WERI-Rb-1 (cell line): ENCODE results near the gene CRIP1.

ENCODE experiments used
- DNase-seq: peaks from one replicate; pipeline ENCODE4 v3.0.0-alpha.2; 2020
- H3K27ac ChIP-seq: fragments of 250-450 bp; sonication (Bioruptor Pico); 2 replicates; pipeline ENCODE4 v1.5.1; 2020; ENCODE audit warnings: mild to moderate bottlenecking, moderate library complexity
- H3K27me3 ChIP-seq: fragments of 250-450 bp; sonication (Bioruptor Pico); 2 replicates; pipeline ENCODE4 v1.5.1; 2021; ENCODE audit warnings: mild to moderate bottlenecking, low read depth, moderate library complexity; ENCODE audit not compliant: insufficient read depth, severe bottlenecking
- H3K36me3 ChIP-seq: fragments of 250-450 bp; sonication (Bioruptor Pico); 2 replicates; pipeline ENCODE4 v1.5.1; 2020; ENCODE audit warnings: mild to moderate bottlenecking, moderate library complexity
- H3K4me3 ChIP-seq: 2 replicates; pipeline ENCODE4 v1.5.1; 2011; ENCODE audit warnings: low read depth, mild to moderate bottlenecking, control low read depth, low read length
- H3K9me3 ChIP-seq: fragments of 250-450 bp; sonication (Bioruptor Pico); 2 replicates; pipeline ENCODE4 v1.5.1; 2021; ENCODE audit warnings: mild to moderate bottlenecking, moderate library complexity; ENCODE audit not compliant: severe bottlenecking
- TF ChIP-seq, protein P1 (sequence below): IDR thresholded peaks from 2 replicates; pipeline ENCODE4 v1.5.1; 2011; ENCODE audit warnings: low read depth, mild to moderate bottlenecking, control low read depth, inconsistent platforms, low read length

The CRIP1 gene

DNA sequence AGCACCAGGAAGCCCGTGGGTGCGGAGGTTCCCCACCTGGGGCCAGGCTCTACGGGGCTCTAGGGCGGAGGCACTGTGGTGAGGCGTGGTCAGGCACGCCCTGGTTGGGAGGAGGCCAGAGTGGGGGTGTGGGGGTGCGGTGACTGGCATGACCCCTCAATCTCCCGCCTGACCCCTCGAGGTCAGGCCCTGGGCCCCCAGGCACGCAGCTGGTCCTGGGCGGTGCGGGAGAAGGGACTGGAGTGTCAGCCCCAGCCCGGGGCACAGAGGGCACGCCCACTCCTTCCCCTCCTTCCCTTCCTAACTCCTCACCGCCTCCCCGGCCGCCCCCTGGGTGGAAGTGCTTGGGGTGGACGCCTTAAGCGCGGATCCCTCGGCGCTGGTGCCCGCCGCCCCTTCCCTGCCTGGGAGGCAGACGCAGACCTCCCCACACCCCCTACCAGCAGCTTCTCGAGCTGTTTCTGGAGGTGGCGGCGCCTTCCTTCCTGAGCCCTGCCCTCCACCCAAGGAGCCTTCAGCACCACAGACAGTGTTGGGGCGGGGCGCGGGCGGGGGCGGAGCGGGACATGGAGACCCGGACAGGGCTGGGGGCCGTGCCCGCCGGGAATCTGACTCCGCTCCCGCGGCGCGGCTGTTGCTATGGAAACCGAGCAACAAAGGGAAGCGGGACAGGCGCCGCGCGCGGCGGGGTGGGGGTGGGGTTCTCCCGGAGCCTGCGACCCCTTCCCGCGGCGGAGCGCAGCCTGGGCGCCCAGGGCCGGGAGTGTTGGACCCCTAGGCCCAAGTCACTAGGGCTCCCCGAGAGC is 12.8 kb upstream of the CRIP1 start:
- peaks cover 6% of the 10 kb centered on the region for H3K36me3 ChIP-seq
- H3K27ac ChIP-seq = peak overlapping the region; percentile 93

DNA sequence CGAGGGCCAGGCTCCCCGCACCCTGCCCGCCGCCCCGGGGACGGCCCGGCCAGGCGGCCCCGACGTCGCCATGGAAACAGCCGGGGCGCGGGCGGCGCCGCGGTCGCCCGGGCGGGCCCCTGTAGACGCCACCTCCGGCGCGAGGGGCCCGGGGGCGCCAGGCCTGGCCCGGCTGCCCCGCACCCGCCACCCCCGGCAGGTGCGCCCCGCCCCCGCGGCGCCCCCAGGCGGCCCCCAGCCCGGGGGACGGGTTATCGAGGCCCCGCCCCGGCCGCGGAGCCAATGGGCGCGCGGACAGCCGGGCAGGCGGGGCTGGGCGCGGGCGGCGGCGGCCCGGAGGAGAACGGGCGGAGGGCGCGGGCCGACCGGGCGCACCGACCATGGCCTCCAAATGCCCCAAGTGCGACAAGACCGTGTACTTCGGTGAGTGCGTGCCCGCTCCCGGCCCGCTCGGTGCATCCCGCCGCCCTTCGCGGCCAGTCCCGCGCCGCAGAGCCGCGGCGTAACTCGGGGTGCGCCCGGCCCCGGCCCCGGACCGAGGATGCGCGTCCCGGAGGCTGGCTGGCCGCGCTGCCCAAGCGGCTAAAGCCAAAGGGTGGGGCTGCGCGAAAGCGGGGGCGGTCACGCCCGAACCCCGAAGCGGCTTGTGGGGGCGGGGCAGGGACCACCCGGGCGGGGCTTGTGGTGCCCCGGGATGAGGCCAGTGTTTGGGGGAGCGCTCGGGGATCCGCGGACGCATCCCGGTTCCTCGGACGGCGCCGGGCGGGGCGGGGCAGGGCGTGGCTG is 12.0 kb upstream of the CRIP1 start, which contains the start of gene CRIP2:
Gene CRIP2, plus strand, starts transcription at position 339 of the 786 bp plus-strand sequence. Its CDS starts 42 bp downstream, at position 381.
- Histone ChIP-seq H3K36me3 (no peaks in the 10 kb centered on the region; the same call in none of the 2 replicates), H3K27me3 (no peaks in the 10 kb centered on the region), H3K9me3 (no peaks in the 10 kb centered on the region), H3K4me3 (peak within 1 kb of the TSS; percentile 61), H3K27ac (peak within 1 kb of the TSS; percentile 93)
- TF ChIP-seq, protein P1, sequence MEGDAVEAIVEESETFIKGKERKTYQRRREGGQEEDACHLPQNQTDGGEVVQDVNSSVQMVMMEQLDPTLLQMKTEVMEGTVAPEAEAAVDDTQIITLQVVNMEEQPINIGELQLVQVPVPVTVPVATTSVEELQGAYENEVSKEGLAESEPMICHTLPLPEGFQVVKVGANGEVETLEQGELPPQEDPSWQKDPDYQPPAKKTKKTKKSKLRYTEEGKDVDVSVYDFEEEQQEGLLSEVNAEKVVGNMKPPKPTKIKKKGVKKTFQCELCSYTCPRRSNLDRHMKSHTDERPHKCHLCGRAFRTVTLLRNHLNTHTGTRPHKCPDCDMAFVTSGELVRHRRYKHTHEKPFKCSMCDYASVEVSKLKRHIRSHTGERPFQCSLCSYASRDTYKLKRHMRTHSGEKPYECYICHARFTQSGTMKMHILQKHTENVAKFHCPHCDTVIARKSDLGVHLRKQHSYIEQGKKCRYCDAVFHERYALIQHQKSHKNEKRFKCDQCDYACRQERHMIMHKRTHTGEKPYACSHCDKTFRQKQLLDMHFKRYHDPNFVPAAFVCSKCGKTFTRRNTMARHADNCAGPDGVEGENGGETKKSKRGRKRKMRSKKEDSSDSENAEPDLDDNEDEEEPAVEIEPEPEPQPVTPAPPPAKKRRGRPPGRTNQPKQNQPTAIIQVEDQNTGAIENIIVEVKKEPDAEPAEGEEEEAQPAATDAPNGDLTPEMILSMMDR = no peak
- peak; percentile 50 for DNase-seq

More for the DNA sequence above, 12.8 kb upstream of the CRIP1 start:
- TF ChIP-seq, protein P1 = no peak
- peak; percentile 97 for DNase-seq
- Histone ChIP-seq H3K27me3 (no peaks in the 10 kb centered on the region), H3K4me3 (peak overlapping the region; percentile 61), H3K9me3 (no peaks in the 10 kb centered on the region)

DNA sequence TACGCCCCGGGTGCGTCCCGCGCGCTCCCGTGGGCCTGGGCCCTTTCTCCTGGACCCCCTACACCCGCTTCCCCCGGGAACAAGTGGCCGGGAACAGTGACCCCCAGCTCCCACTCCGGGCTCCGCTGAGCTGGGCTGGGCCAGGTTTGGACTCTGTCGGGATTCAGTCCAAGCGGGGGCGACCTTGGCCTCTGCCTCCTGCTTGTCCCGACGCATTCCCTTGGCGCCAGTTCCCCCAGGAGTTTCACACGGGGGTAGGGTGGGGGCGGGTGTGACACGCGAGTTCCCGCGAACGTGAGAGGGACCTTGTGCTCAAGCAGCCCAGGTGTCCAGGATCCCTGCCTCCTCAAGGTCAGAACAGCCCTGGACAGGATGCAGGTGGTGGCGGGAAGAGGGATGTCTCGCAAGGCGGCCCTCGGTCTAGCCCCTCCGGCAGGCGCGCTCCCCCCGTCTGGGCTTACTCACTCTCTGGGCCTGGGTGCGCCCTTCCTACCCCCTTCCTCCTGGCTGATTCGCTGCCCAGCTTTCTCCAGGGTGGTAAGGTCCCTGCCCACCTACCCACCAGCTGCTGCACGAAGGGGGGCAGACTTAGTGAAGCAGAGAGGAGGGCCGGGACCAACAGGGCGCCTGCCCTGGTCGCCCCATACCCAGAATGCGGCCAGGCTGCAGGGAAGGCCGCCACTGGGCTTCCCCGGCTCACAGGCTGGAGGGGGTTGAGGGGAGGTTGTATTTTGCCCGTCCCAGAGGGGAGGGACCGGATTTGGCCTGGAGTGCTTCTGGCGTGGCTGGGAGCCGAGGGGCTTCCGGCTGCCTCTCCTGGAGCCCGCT is 11.2 kb upstream of the CRIP1 start:
- Histone ChIP-seq H3K9me3 (no peaks in the 10 kb centered on the region), H3K27me3 (no peaks in the 10 kb centered on the region)
- DNase-seq = no peak

DNA sequence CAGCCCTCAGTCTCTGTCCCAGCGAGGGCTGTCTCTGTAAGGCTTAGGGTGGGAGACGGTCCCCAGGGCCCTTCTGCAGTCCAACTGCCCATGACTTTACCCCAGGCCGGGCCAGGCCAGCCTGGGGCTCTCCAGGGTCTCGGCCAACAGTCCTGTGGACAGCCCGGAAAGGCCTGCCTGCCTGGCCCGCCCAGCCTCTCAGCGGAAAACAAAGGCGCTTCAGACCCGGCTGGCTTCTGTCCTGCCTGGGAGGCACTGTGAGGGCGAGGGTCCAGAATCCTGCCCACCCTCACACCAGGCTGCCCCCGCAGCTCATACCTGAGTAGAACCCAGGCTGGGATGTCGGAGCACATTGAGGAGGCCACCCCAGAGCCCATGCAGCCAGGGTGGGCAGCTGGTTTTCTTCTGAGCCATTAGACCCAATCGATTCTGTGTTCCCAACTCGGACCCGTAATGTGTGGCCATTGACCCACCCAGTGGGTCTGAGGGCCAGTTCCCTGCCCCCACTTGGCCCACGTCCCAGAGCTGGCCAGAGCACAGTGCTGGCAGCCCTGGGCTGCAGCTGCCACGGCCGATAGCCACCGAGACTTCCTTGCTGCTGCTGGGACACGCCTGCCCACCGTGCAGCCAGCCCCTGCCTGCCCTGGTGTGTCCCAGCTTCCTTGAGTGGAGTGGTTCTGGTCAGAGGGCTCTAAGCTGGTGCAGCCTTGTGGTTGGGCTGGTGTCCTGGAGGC is 10.4 kb upstream of the CRIP1 start:
- Histone ChIP-seq H3K27me3 (no peaks in the 10 kb centered on the region), H3K36me3 (no peaks in the 10 kb centered on the region; the same call in 1 of the 2 replicates), H3K27ac (no peak overlapping the region), H3K9me3 (no peaks in the 10 kb centered on the region), H3K4me3 (no peak overlapping the region)
- TF ChIP-seq, protein P1 = no peak
- DNase-seq = no peak

More for the DNA sequence above, 11.2 kb upstream of the CRIP1 start:
- TF ChIP-seq, protein P1 = no peak
- Histone ChIP-seq H3K36me3 (no peaks in the 10 kb centered on the region; the same call in 1 of the 2 replicates), H3K27ac (no peak overlapping the region), H3K4me3 (peak overlapping the region; percentile 53)
